GM19468 (cell line): ENCODE measurements around the gene ZNF439.
"Not testable (repeated sequence)": the region's sequence is repeated elsewhere in the genome, so short reads cannot be mapped to it uniquely, and the experiment has no call there.

Source experiments
- ATAC-seq: cut with Tn5 transposase; IDR thresholded peaks from one replicate; pipeline ENCODE4 v1.9.1; 2021; ENCODE audit warnings: mild to moderate bottlenecking, moderate library complexity, moderate number of reproducible peaks; ENCODE audit not compliant: unreplicated experiment; ENCODE audit errors: extremely low read depth

Gene ZNF439

DNA sequence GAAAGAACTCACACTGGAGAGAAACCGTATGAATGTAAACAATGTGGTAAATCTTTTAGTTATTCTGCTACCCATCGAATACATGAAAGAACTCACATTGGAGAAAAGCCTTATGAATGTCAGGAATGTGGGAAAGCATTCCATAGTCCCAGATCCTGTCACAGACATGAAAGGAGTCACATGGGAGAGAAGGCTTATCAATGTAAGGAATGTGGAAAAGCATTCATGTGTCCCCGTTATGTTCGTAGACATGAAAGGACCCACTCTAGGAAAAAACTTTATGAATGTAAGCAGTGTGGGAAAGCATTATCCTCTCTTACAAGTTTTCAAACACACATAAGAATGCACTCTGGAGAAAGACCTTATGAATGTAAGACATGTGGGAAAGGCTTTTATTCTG lies 19.2 kb downstream of the ZNF439 start:
- ATAC-seq = not testable (repeated sequence)

DNA sequence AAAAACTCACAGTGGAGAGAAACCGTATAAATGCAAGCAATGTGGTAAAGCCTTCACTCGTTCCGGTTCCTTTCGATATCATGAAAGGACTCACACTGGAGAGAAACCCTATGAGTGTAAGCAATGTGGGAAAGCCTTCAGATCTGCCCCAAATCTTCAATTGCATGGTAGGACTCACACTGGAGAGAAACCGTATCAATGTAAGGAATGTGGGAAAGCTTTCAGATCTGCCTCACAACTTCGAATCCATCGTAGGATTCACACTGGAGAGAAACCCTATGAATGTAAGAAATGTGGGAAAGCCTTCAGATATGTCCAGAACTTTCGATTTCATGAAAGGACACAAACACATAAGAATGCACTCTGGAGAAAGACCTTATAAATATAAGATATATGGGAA lies 19.7 kb downstream of the ZNF439 start:
- ATAC-seq = no peak

DNA sequence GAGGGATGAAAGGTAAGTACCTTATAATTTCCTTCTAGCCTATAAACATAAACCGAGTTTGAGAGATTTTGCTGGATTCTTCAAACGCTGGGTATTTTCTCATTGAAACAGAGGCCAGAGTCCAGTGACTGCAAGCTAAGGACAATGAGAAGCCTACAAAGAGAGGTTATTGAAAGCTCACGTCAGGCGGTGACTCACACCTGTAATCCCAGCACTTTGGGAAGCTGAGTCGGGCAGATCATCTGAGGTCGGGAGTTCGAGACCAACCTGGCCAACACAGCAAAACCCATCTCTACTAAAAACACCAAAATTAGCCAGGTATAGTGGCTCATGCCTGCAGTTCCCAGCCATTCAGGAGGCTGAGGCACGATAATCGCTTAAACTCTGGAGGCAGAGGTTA lies 24.1 kb downstream of the ZNF439 start:
- no peak for ATAC-seq

DNA sequence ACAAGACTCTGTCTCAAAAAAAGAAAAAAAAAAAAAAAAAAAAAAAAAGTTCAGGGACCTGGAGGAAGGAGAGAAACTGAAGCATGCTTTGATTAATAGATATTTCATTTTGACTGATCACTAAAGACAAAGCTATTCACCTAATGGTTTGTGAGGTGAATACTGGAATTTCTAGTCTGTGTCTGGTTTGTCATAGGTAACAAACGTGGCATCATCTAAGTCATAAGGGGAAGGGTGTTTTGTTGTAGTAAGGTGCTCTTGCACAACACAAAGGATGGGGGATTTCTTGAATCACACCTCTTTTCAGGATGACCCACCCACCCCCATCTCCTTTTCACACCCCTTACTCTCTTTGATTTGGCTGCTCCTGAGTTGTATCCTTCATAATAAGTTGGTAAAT lies 25.2 kb downstream of the ZNF439 start:
- ATAC-seq = no peak

DNA sequence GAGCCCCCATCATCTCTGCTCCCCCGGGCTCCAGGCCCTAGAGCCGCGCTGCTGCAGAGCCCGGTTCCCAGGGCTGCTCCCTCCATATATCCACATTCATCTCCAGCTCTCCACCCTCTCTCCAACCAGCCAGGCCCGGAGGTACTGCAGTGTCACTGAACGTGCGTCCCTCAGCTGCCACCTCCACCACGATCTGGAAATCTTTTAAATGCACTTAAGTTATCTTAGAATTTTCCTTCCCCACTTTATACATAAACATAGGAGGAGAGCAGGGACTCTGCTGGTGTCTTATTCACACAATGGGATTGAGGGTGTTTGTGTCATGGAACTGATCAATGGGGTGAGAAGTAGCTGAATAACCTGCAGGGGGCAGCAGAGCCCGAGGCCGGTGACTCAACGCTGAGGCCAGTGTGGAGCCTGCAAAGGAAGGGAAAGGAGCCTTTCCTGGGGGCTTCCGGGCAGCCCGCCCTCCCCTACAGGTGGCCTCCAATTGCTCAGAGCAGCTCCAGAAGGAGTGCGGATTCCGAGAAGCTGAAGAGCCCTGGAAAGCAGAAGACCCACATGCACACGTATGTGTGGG lies 31.3 kb downstream of the ZNF439 start:
- ATAC-seq = not testable (repeated sequence)

DNA sequence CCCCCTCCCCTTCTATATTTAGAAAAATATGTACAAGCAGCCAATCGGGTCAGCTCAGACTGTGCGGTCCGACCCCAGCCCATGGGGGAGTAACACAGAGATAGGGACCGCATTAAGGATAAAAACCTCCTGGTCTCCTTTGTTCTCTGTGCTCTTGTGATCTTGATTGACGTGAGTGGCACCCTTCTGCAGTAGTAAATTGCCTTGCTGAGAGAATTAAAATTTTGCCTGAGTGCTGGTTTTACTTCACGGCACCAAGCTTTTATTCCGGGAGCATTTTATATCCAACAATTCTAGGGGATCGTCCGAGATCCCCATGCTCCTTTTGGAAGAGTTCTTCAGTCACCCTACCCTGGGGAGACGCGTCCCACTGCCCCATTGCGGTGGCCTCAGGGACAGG lies 32.1 kb downstream of the ZNF439 start:
- ATAC-seq = no peak

DNA sequence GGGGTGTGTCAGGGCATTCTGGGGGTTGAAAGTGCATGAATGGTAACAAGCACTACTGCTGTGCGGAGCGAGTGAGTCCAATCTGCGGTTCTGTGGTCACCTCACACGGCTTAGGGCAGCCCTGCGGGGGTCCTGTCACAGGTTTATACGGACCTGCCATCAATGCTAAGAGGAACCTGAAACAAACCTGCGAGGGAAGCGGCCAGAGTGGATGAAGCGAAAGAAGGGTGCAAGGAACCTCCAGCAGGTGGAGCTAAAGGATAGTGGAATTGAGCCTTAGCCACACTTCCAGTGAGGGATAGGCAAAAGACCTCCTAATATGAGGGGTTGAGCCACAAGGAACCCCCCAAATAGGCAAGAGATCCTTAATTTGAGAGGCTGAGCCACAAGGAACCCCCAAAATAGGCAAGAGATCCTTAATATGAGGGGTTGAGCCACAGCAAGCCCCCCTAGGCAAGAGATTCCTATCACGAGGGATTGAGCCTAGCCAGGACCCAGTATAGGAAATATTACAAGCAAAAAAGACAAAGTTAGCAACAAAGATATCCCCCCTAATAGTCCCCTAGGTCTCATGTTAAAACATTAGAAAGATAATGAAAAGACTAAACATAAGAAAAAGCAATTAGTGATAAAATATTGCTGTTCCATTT lies 32.8 kb downstream of the ZNF439 start:
- ATAC-seq = no peak

DNA sequence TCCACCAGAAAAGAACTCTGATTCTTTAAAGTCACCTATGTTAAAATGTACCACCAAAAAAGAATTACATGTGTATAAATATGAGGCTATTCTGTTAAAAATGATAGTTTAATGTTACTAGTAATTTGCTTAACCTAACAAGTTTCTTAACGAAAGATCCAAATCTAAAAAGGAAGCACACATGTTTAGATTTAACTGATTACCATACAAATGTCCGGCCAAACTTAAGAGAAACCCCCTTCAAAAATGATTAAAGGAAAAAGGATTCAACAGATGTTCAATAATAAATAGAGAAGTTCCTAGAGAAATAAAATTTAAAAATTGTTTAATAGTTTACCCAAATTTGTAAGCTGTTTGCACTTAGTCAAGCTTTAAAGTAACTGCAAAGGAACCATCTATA lies 34.1 kb downstream of the ZNF439 start:
- no peak for ATAC-seq

DNA sequence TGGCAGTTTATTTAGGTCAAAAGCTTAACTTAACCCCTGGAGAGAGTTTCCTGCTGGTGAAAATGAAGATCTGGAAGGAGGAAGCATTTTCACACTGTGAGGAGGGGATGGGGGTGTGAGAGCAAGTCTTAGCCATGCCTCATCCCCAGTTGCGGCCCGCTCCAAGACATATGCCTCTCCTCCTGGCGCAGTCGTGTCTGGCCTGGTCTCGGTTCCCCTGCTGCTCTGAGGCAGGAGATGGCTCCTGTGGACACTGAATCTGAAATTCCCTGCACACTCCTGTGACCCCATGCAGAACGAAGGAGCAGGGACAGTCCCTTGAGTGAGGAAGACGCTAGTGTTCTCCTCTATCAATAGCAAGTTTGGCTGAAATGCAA lies 38.7 kb downstream of the ZNF439 start:
- no peak for ATAC-seq

DNA sequence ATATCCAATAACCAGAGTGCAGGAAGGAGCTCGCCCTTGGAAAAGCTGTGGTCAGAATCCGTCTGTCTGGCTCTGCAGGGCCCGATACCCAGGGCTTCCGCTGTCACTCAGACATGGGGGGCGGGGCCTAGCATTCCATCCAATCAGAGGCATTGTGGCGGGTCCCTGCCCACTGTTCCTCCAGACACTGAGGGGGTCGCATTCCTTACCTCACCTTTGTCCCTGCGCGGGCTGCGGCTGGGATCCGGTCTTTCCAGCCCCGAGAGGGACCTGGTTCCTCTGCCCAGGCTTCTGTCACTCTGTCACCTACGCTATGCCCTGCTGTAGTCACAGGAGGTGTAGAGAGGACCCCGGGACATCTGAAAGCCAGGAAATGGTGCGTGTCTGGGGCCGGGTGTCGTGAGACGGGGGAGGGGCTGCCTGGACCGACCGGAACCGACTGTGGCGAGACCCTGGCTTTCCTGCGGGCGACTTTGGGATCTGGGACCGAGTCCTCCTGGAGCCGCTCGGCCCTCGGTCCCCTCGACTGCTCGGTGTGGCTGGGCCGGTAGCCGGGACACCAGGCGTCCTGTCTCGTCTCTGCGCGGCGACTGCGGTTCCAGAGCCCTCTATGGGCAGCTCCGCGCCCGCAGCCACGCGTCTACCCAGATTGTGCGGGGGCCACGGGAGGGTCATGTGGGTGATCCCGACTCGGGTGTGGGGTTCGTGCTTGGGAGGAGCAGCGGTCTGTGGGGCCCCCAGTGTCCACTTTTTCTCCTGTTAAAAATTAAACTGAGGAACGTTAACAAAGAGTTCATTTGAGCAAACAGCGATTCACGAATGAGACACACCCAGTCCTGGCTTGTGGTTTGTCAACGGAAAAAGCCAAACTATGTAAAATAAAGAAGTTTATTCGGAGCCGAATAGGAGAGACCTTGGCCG lies 39.3 kb downstream of the ZNF439 start, which contains the start of gene ZNF69:
ZNF69 (plus strand) TSS at position 172 of the 921 bp plus-strand sequence; CDS start at position 314, 142 bp downstream.
- no peak for ATAC-seq

DNA sequence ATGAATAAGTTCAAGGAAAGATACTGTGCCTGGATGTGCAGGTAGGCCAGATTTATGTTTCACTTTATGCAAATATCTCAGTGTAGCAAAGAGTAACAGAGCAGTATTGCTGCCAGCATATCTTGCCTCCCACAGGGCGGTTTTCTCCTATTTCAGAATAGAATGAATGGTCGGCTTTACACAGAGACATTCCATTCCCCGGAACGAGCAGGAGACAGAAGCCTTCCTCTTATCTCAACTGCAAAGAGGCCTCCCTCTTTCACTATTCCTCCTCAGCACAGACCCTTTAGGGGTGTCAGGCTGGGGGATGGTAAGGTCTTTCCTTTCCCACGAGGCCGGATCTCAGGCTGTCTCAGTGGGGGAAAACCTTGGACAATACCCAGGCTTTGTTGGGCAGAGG lies 41.4 kb downstream of the ZNF439 start:
- ATAC-seq = not testable (repeated sequence)

DNA sequence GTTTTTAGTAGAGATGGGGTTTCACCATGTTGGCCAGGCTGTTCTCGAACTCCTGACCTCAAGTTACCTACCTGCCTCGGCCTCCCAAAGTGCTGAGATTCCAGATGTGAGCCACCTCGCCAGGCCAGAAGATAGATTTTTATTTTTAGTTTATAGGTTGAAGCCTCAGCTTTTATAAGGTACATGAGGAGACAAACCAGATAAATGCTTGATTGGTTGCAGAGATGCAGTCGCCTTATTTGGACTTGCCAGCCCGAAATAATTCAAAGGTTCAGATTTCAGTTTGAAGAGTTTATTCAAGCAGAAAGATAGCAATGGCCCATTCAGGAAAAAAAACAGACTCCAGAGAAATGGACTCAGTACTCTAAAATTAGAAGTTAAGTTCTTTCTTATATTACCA lies 42.1 kb downstream of the ZNF439 start:
- ATAC-seq = no peak

DNA sequence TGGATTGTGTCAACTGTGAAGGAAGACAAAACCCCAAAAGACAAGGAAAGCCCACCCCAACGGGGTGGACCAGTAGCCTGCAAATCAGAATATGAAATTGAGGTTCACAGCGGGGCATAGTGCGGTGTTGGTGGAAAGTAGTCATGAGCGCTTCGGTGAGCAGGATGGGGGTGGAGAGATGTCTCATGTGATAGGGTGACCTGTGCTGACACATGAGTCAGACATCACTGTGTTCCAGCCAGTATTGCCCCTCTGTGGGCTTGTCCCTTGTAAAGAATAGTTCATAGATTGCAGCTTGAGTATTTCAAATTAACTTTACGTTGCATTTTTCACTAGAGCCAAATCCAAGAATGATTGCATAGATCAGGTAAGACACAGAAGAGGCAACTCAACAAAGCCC lies 46.3 kb downstream of the ZNF439 start:
- no peak for ATAC-seq

DNA sequence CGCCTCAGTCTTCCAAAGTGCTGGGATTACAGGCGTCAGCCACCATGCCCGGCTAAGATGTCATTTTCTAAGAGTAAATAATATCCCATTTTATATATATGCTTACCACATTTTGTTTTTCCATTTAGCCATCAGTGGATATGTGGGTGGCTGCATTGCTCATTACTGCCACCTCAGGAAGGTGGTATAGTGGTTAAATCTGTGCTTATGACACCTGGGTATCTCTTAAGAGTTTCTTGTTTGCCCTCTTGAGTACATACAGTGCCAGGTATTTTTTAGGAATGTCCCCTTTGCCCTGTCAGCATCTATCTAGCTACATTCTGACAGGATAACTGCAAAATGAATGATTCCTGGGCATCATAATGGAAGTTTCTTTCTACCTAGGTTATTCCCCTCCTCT lies 53.7 kb downstream of the ZNF439 start:
- no peak for ATAC-seq

DNA sequence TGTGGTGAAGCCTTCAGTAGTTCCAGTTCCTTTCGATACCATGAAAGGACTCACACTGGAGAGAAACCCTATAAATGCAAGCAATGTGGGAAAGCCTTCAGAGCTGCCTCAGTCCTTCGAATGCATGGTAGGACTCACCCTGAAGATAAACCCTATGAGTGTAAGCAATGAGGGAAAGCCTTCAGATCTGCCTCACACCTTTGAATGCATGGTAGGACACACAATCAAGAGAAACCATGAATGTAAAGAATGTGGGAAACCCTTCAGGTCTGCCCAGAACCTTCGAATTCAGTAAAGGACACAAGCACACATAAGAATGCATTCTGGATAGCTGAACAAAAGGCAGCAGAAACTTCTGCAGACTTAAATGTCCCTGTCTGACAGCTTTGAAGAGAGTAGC lies 57.4 kb downstream of the ZNF439 start:
- ATAC-seq = no peak

DNA sequence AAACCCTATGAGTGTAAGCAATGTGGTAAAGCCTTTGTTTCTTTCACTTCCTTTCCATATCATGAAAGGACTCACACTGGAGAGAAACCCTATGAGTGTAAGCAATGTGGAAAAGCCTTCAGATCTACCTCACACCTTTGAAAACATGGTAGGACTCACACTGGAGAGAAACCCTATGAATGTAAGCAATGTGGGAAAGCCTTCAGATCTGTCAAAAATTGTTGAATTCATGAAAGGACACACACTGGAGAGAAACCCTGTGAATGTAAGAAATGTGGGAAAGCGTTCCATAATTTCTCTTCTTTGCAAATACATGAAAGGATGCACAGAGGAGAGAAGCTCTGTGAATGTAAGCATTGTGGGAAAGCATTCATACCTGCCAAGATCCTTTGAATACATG lies 63.4 kb downstream of the ZNF439 start:
- ATAC-seq = not testable (repeated sequence)

DNA sequence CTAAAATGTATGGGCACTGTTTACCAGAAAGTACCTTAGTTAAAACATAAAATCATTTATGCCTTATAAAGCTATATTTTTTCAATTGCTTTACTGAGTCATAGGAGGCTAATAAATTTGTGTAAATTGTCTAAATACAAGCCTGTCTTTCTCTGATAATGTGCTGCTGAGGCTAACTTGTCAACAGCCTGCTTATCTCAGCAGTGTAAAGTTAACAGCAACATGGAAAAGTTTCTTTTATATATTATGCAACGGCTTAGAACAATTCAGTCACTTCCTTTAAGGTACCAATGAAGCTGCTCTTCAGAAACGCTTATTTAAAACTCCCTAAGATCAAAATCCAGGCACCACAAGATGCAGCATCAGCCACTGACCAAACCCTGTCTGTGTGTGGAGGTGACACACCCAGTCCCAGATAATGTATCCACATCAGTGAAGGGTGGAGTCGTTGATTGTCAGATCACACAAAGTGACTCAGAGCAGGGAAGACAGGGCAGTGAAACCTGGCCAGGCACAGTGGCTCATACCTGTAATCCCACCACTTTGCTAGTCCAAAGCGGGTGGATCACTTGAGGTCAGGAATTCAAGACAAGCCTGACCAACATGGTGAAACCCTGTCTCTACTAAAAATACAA lies 66.0 kb downstream of the ZNF439 start:
- ATAC-seq = not testable (repeated sequence)
